ENCODE data around the gene SRSF4. TPM values are rescaled to one million over a fixed set of nuclear protein-coding genes. Genes with fewer than 3 reads are reported as not detected.

The SRSF4 gene
- total and polyA plus RNA-seq, 2 donors (not counting 3 experiments of a cell fraction or from before 2014, with no cell fraction given) = 45.6 to 108 TPM

DNA sequence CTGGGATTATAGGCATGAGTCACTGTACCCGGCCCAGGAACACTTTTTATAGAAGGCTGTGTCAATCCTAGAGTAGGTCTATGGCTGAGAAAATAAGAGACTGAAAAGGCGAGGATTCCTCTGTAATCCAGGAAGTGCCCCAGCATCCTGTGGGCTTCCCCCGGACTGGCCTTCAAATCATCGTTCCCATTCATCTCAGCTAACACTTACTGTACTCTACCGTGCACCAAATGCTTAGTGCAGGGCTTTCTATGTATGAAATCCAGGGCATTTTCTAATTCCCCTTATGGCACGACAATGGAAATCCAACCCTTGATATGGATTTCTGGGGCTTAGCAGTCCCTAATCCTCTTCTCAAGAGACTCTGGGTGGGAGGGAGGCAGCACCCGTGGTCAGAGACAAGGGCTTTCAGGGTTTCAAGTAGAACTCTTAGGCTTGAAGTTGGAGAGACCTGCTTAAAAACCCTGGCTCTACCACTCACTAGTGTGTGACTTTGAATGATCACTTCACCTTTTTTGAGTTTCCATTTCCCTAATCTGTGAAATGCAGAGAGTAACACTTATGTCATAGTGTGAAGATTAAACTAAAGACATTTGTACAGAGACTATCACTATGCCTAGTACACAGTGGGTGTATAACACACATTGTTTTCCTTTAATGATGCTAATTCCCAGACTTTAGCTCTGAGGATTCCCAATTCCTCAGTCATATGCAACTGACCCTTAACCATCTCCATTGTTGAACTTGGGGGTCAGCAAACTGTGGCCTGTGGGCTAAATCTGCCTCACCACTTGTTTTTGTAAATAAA is 28.8 kb upstream of the SRSF4 start:
- H3K9me1 ChIP-seq (replicated peaks; ENCODE audit: control insufficient read depth, extremely low read depth, insufficient read depth, low read length) = no peaks in the 10 kb centered on the region
- H3K4me1 ChIP-seq (ENCODE audit: control insufficient read depth, extremely low read depth, insufficient read depth, low read length) = peaks cover 6% of the 10 kb centered on the region
- dilution Hi-C loops (cut with MboI; ENCODE audit: extremely low pct_ligation_motif_present, low sequenced_read_pairs) (no loop called here), intact Hi-C loops (cut with micrococcal nuclease) (no loop called here)
- peaks cover 0 to 5% of the 10 kb centered on the region in 2 experiments for H3K36me3 ChIP-seq (ENCODE audit: control insufficient read depth in 2 of 2, extremely low read depth in 1 of 2, insufficient read depth in 2 of 2, low read length in 2 of 2)
- peak; percentile 55 for DNase-seq (ENCODE audit: low read depth, low spot score)
- no peaks in the 10 kb centered on the region for H3K79me2 ChIP-seq (ENCODE audit: control insufficient read depth, insufficient read depth, low read length)
- H3K27ac ChIP-seq (ENCODE audit: insufficient read depth, low read depth, low read length) = no peak overlapping the region
- CTCF ChIA-PET = interaction anchor here (1.0 kb wide), 1 partner anchor 8 kb away, joined by 5 read pairs; no protein-coding TSS in a partner anchor
- no peak overlapping the region for H3K9ac ChIP-seq (replicated peaks; ENCODE audit: extremely low read depth, insufficient read depth, low read length)
- H2AFZ ChIP-seq (ENCODE audit: low read depth, low read length) = no peak overlapping the region
- no peaks in the 10 kb centered on the region for H4K20me1 ChIP-seq (replicated peaks; ENCODE audit: control insufficient read depth, extremely low read depth, insufficient read depth, low read length)
- H3K4me2 ChIP-seq (ENCODE audit: insufficient read depth, low read length) = no peak overlapping the region
- FAIRE-seq = peak; percentile 93
- POLR2A ChIA-PET = interaction anchor here (0.6 kb wide), 1 partner anchor 77 kb away, joined by 5 read pairs; no protein-coding TSS in a partner anchor
- TF ChIP-seq FOS (IDR thresholded peaks at IDR 0.05; ENCODE audit: borderline replicate concordance, insufficient read depth, low read length) (no peak), GATA2 (IDR thresholded peaks at IDR 0.05; ENCODE audit: insufficient read depth, insufficient read length, low read depth, low read length) (no peak), POLR2A (IDR thresholded peaks at IDR 0.05; ENCODE audit: low read depth, low read length) (no peak), POLR2AphosphoS5 (IDR thresholded peaks at IDR 0.05; ENCODE audit: insufficient read depth, low read depth, low read length) (no peak), EZH2 (IDR thresholded peaks at IDR 0.05; ENCODE audit: borderline replicate concordance, low read depth, low read length, severe bottlenecking) (no peak), JUN (IDR thresholded peaks at IDR 0.05; ENCODE audit: borderline replicate concordance, insufficient read depth, insufficient read length, low read depth) (no peak), MYC (IDR thresholded peaks at IDR 0.05; ENCODE audit: low read depth, low read length) (no peak)
- TF ChIP-seq, protein P1, sequence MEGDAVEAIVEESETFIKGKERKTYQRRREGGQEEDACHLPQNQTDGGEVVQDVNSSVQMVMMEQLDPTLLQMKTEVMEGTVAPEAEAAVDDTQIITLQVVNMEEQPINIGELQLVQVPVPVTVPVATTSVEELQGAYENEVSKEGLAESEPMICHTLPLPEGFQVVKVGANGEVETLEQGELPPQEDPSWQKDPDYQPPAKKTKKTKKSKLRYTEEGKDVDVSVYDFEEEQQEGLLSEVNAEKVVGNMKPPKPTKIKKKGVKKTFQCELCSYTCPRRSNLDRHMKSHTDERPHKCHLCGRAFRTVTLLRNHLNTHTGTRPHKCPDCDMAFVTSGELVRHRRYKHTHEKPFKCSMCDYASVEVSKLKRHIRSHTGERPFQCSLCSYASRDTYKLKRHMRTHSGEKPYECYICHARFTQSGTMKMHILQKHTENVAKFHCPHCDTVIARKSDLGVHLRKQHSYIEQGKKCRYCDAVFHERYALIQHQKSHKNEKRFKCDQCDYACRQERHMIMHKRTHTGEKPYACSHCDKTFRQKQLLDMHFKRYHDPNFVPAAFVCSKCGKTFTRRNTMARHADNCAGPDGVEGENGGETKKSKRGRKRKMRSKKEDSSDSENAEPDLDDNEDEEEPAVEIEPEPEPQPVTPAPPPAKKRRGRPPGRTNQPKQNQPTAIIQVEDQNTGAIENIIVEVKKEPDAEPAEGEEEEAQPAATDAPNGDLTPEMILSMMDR (IDR thresholded peaks at IDR 0.05; ENCODE audit: extremely low read depth in 1 of 2, insufficient read depth in 1 of 2, low read depth in 1 of 2, low read length in 2 of 2) = no peak
- TF ChIP-seq, protein P2, sequence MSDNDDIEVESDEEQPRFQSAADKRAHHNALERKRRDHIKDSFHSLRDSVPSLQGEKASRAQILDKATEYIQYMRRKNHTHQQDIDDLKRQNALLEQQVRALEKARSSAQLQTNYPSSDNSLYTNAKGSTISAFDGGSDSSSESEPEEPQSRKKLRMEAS (IDR thresholded peaks at IDR 0.05; ENCODE audit: insufficient read depth, insufficient read length) = no peak
- H3K27me3 ChIP-seq (ENCODE audit: control insufficient read depth in 2 of 2, insufficient read depth in 2 of 2, low read length in 2 of 2) = no peaks in the 10 kb centered on the region
- no peak overlapping the region for H3K4me3 ChIP-seq (replicated peaks in 1 of 3; ENCODE audit: insufficient read depth in 1 of 3, low read depth in 1 of 3, low read length in 3 of 3)
- H3K9me3 ChIP-seq (replicated peaks; ENCODE audit: control insufficient read depth, insufficient read depth, low read length) = no peaks in the 10 kb centered on the region
- BruUV-seq (replicated peaks) = no TSS peak
